ENCODE measurements around the gene PPP6R3. TPM values are rescaled to one million over a fixed set of nuclear protein-coding genes. Genes with fewer than 3 reads are reported as not detected.
A peak's percentile ranks its signal among the peaks of the same experiment; 100 is the strongest.

The PPP6R3 gene
- total and polyA plus RNA-seq, 2 experiments from 2014 or later = 41.9 to 118 TPM

GRCh38 chr11:68524681-68525080, 64.1 kb downstream of the PPP6R3 start:
- TF ChIP-seq, protein P1, sequence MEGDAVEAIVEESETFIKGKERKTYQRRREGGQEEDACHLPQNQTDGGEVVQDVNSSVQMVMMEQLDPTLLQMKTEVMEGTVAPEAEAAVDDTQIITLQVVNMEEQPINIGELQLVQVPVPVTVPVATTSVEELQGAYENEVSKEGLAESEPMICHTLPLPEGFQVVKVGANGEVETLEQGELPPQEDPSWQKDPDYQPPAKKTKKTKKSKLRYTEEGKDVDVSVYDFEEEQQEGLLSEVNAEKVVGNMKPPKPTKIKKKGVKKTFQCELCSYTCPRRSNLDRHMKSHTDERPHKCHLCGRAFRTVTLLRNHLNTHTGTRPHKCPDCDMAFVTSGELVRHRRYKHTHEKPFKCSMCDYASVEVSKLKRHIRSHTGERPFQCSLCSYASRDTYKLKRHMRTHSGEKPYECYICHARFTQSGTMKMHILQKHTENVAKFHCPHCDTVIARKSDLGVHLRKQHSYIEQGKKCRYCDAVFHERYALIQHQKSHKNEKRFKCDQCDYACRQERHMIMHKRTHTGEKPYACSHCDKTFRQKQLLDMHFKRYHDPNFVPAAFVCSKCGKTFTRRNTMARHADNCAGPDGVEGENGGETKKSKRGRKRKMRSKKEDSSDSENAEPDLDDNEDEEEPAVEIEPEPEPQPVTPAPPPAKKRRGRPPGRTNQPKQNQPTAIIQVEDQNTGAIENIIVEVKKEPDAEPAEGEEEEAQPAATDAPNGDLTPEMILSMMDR (IDR thresholded peaks at IDR 0.05; ENCODE audit: low read depth, low read length) = no peak
- H3K27me3 ChIP-seq = no peaks in the 10 kb centered on the region
- H3K4me3 ChIP-seq = no peak overlapping the region
- H3K36me3 ChIP-seq = peaks cover 19% of the 10 kb centered on the region
- no peak for DNase-seq (ENCODE audit: low read depth in 1 of 2, low spot score in 1 of 2)
- H3K9me3 ChIP-seq (ENCODE audit: low read depth) = no peaks in the 10 kb centered on the region
- H3K27ac ChIP-seq = peak overlapping the region; percentile 7
- peaks cover 29% of the 10 kb centered on the region for H3K4me1 ChIP-seq (ENCODE audit: low read depth)

DNA sequence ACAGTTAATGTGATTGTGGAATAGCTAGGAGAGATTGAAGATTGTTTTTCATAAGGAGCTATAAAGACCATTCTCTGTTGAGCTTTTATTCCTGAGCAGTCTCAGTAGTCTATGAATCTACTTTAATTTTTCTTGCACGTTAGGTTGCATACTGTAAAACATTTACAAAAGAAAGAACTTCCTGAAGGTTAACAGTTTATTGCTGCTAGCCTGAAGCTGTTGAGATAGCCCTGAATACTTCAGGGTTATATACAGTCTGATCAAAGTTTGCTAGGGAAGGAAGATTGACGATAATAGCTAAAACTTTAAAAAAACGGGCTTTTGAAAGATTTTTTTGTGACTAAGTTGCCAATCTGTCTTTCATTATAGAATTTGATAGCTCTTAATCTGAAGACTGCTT, 64.8 kb downstream of the PPP6R3 start:
- Histone ChIP-seq H3K36me3 (peaks cover 17% of the 10 kb centered on the region), H3K27ac (no peak overlapping the region), H3K27me3 (no peaks in the 10 kb centered on the region), H3K4me3 (no peak overlapping the region), H3K4me1 (ENCODE audit: low read depth) (peaks cover 25% of the 10 kb centered on the region), H3K9me3 (ENCODE audit: low read depth) (no peaks in the 10 kb centered on the region)
- TF ChIP-seq, protein P1 (IDR thresholded peaks at IDR 0.05; ENCODE audit: low read depth, low read length) = no peak
- no peak for DNase-seq (ENCODE audit: low read depth in 1 of 2, low spot score in 1 of 2)

DNA sequence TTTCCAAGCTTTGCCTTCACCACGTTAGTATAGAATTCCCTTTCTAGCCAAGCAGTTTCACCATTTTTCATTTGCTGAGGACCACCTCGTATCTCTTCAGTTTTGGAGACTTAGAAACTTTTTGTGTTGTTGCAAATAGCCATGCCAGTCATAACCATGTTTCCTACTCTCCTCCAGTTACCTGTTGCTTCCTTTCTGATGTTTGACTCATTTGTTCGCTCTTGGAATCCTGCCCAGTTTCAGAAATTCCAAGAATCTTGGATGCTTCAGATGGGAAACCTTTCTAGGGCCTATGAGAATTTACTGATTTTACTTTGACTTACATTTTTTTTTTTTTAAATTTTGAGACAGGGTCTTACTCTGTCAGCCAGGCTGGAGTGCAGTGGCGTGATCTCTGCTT, 65.4 kb downstream of the PPP6R3 start:
- DNase-seq (ENCODE audit: low read depth in 1 of 2, low spot score in 1 of 2) = peak in 1 of 2 donors; percentile 56
- H3K36me3 ChIP-seq = peaks cover 14% of the 10 kb centered on the region
- H3K9me3 ChIP-seq (ENCODE audit: low read depth) = no peaks in the 10 kb centered on the region
- H3K27me3 ChIP-seq = no peaks in the 10 kb centered on the region
- TF ChIP-seq, protein P1 (IDR thresholded peaks at IDR 0.05; ENCODE audit: low read depth, low read length) = no peak
- H3K4me1 ChIP-seq (ENCODE audit: low read depth) = peaks cover 25% of the 10 kb centered on the region
- no peak overlapping the region for H3K4me3 ChIP-seq
- no peak overlapping the region for H3K27ac ChIP-seq

DNA sequence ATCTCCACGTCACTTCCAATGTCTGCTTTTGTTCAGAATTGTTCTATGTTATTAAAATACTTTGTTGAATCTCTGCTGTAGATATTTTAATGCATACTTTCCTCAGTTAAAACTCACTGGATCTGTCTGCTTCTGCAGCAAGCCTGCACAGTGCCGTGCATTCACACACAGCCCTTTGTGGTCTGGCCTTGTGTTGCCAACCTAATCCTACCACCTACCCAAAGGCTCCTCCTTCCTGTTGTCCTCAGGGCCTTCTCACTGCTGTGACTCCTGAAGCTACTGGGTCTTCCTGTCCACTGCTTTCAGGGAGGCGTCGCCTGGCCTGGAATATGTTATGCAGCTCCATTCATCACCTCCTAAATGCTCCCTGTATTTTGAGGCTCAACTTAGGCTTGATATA, 67.0 kb downstream of the PPP6R3 start:
- no peaks in the 10 kb centered on the region for H3K9me3 ChIP-seq (ENCODE audit: low read depth)
- H3K27ac ChIP-seq = peak overlapping the region; percentile 77
- H3K36me3 ChIP-seq = peaks cover 6% of the 10 kb centered on the region
- TF ChIP-seq, protein P1 (IDR thresholded peaks at IDR 0.05; ENCODE audit: low read depth, low read length) = no peak
- peak in 1 of 2 donors; percentile 32 for DNase-seq (ENCODE audit: low read depth in 1 of 2, low spot score in 1 of 2)
- no peak overlapping the region for H3K4me3 ChIP-seq
- peaks cover 28% of the 10 kb centered on the region for H3K4me1 ChIP-seq (ENCODE audit: low read depth)
- H3K27me3 ChIP-seq = no peaks in the 10 kb centered on the region

DNA sequence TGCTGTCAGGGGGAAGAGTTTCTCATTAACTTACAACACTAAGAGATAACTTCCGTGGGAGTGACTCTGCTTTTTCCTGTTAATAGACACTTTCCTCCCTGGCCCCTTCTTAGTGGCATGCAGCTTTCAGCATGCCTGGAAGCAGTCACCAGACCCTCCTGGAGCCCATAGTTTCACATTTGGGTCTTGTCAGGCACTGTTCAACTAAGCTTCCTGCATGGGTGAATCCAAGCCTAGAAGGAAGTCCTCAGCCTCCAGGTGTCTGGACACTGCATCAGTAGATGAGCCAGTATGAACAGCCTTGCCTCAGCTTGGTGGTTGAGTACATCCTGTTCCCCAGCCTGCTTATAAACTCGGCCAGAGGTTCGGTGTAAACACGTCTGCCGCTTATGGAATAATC, 68.1 kb downstream of the PPP6R3 start:
- H3K36me3 ChIP-seq = no peaks in the 10 kb centered on the region
- DNase-seq (ENCODE audit: low read depth in 1 of 2, low spot score in 1 of 2) = peak in 1 of 2 donors; percentile 28
- TF ChIP-seq, protein P1 (IDR thresholded peaks at IDR 0.05; ENCODE audit: low read depth, low read length) = no peak
- H3K27me3 ChIP-seq = no peaks in the 10 kb centered on the region
- no peak overlapping the region for H3K4me3 ChIP-seq
- H3K9me3 ChIP-seq (ENCODE audit: low read depth) = no peaks in the 10 kb centered on the region
- peaks cover 28% of the 10 kb centered on the region for H3K4me1 ChIP-seq (ENCODE audit: low read depth)
- peak overlapping the region; percentile 77 for H3K27ac ChIP-seq

All from cardiac muscle cell (in vitro differentiated cells and primary cell).